Stomach (tissue), 4 donors: Measurements from ENCODE around the gene TBCE.

Source experiments
- EP300 ChIP-seq: sonication (generic); formaldehyde crosslinking; IDR thresholded peaks from one replicate; pipeline ENCODE4 v1.6.1; 2017; ENCODE audit warnings: antibody characterized with exemption
- POLR2A ChIP-seq, 4 donors: fragments of 450-650 bp; IDR thresholded peaks; one replicate each; pipeline ENCODE4 v1.6.1; 2016; ENCODE audit warnings: antibody characterized with exemption in 4 of 4, control low read depth in 2 of 4, mild to moderate bottlenecking in 1 of 4, moderate library complexity in 1 of 4
- POLR2AphosphoS5 ChIP-seq, 3 donors: sonication (generic); formaldehyde crosslinking; IDR thresholded peaks; one replicate each; pipeline ENCODE4 v1.6.1; 2016; ENCODE audit warnings: antibody characterized with exemption in 3 of 3
- TF ChIP-seq, protein P1 (sequence below), 7 experiments: fragments of 450-650 bp in 4 of 7; fragments of 200-600 bp in 3 of 7; sonication (generic) in 3 of 7; IDR thresholded peaks; one replicate each; pipeline ENCODE4 v1.5.1; 2016 to 2019; ENCODE audit warnings: antibody characterized with exemption in 7 of 7, control low read depth in 2 of 7, mild to moderate bottlenecking in 1 of 7

GRCh38 chr1:235342039-235342438, 25.2 kb upstream of the TBCE start:
- TF ChIP-seq, protein P1, sequence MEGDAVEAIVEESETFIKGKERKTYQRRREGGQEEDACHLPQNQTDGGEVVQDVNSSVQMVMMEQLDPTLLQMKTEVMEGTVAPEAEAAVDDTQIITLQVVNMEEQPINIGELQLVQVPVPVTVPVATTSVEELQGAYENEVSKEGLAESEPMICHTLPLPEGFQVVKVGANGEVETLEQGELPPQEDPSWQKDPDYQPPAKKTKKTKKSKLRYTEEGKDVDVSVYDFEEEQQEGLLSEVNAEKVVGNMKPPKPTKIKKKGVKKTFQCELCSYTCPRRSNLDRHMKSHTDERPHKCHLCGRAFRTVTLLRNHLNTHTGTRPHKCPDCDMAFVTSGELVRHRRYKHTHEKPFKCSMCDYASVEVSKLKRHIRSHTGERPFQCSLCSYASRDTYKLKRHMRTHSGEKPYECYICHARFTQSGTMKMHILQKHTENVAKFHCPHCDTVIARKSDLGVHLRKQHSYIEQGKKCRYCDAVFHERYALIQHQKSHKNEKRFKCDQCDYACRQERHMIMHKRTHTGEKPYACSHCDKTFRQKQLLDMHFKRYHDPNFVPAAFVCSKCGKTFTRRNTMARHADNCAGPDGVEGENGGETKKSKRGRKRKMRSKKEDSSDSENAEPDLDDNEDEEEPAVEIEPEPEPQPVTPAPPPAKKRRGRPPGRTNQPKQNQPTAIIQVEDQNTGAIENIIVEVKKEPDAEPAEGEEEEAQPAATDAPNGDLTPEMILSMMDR (IDR thresholded peaks at IDR 0.05) = no peak
- TF ChIP-seq POLR2AphosphoS5 (IDR thresholded peaks at IDR 0.05) = no peak
- no peak for TF ChIP-seq POLR2A (IDR thresholded peaks at IDR 0.05)
- TF ChIP-seq EP300 = no peak
